K562 (cell line): Measurements from ENCODE around the gene SCART1. TPM values are rescaled to one million over a fixed set of nuclear protein-coding genes. Genes with fewer than 3 reads are reported as not detected.

Experiments used
- ATAC-seq: fragments of 200-7000 bp; cut with Tn5 transposase; 3 replicates; pipeline ENCODE4 v1.9.1; 2020; ENCODE audit warnings: moderate library complexity
- BruUV-seq: library from RNA; stranded (reverse); fragments of 400-500 nt; replicated peaks from 2 replicates; lab custom pipeline; 2021; lab: Mats Ljungman, UMichigan
- CTCF ChIA-PET: fragments of 300-600 bp; formaldehyde crosslinking; extraction: SDS; loops from one replicate; lab custom pipeline; 2021; ENCODE audit warnings: low intra/inter-chr PET ratio; lab: Yijun Ruan, JAX
- POLR2A ChIA-PET: fragments of 300-600, 350-650 bp; sonication (Branson Sonifier 250); formaldehyde crosslinking; extraction: SDS; loops from one replicate; lab custom pipeline; 2021; ENCODE audit warnings: antibody characterized with exemption, inconsistent platforms; lab: Yijun Ruan, JAX
- DNase-seq, 4 experiments: peaks; one replicate each; pipeline versions ENCODE4 v3.0.0 to v3.0.0-alpha.2; 2011 to 2018; ENCODE audit warnings: low spot score in 3 of 4, mixed read lengths in 3 of 4; ENCODE audit errors: extremely low read depth in 1 of 4
- FAIRE-seq: peaks from 2 replicates; lab custom pipeline; 2011; peaks lifted over from hg19 to GRCh38; lab: Jason Lieb, UNC
- H2AFZ ChIP-seq: 2 replicates; pipeline ENCODE4 v1.6.0; 2011; ENCODE audit warnings: low read depth, low read length, control low read depth, inconsistent platforms
- H3K27ac ChIP-seq: fragments of 200-600 bp; 3 replicates; pipeline ENCODE4 v1.8.0; 2011; ENCODE audit warnings: low read depth, mild to moderate bottlenecking, control low read depth, inconsistent platforms, low read length, moderate library complexity, mixed read lengths; ENCODE audit errors: extremely low read depth
- H3K27me3 ChIP-seq, 2 experiments: fragments of 300-600 bp in 1 of 2; 2 replicates in 1 of 2; 3 replicates in 1 of 2; pipeline versions ENCODE4 v1.6.0 to v1.8.0; 2011; ENCODE audit warnings: inconsistent platforms in 2 of 2, low read length in 2 of 2, mild to moderate bottlenecking in 1 of 2, mixed read lengths in 1 of 2, moderate library complexity in 1 of 2; ENCODE audit not compliant: control insufficient read depth in 2 of 2, insufficient read depth in 2 of 2
- H3K36me3 ChIP-seq: fragments of 300-600 bp; 3 replicates; pipeline ENCODE4 v1.8.0; 2011; ENCODE audit warnings: mild to moderate bottlenecking, low read length, inconsistent platforms; ENCODE audit not compliant: control insufficient read depth, insufficient read depth
- H3K4me1 ChIP-seq, 2 experiments: fragments of 200-600 bp in 1 of 2; replicated peaks in 1 of 2; 2 replicates in 1 of 2; 3 replicates in 1 of 2; pipeline versions ENCODE4 v1.5.1 to v1.8.0; 2011; ENCODE audit warnings: inconsistent platforms in 2 of 2, low read length in 2 of 2, mild to moderate bottlenecking in 1 of 2, mixed read lengths in 1 of 2, moderate library complexity in 1 of 2; ENCODE audit not compliant: control insufficient read depth in 2 of 2, insufficient read depth in 2 of 2
- H3K4me2 ChIP-seq: 2 replicates; pipeline ENCODE4 v1.6.1; 2011; ENCODE audit warnings: low read length, control low read depth, inconsistent platforms, mixed read lengths; ENCODE audit not compliant: insufficient read depth
- H3K4me3 ChIP-seq: fragments of 200-600 bp; sonication (generic), shearing (Covaris generic); 2 replicates; pipeline ENCODE4 v1.5.1; 2016; ENCODE audit warnings: control low read depth, inconsistent platforms
- H3K79me2 ChIP-seq: fragments of 200-600 bp; 3 replicates; pipeline ENCODE4 v1.8.0; 2011; ENCODE audit warnings: low read length, inconsistent platforms; ENCODE audit not compliant: control insufficient read depth, insufficient read depth
- H3K9ac ChIP-seq, 2 experiments: 2 replicates each; pipeline versions ENCODE4 v1.6.0 to v1.6.1; 2011; ENCODE audit warnings: low read depth in 2 of 2, low read length in 2 of 2, control low read depth in 1 of 2, inconsistent platforms in 1 of 2, mild to moderate bottlenecking in 1 of 2, mixed read lengths in 1 of 2; ENCODE audit not compliant: insufficient read depth in 1 of 2
- H3K9me1 ChIP-seq: one replicate; pipeline ENCODE4 v1.6.0; 2011; ENCODE audit warnings: inconsistent platforms, mild to moderate bottlenecking, low read length, moderate library complexity; ENCODE audit not compliant: control insufficient read depth, insufficient read depth
- H3K9me3 ChIP-seq: replicated peaks from 2 replicates; pipeline ENCODE4 v1.5.1; 2011; ENCODE audit warnings: low read depth, low read length, inconsistent platforms; ENCODE audit not compliant: control insufficient read depth, insufficient read depth
- H4K20me1 ChIP-seq: replicated peaks from 2 replicates; pipeline ENCODE4 v1.6.1; 2011; ENCODE audit warnings: low read length, inconsistent platforms, mixed read lengths; ENCODE audit not compliant: control insufficient read depth, insufficient read depth
- CBFB ChIP-seq: sonication (generic); formaldehyde crosslinking; IDR thresholded peaks from 2 replicates; pipeline ENCODE4 v1.4.0; 2020; ENCODE audit warnings: mild to moderate bottlenecking, missing genetic modification reagents
- GATAD2A ChIP-seq: fragments of 450-650 bp; IDR thresholded peaks from 2 replicates; pipeline ENCODE4 v1.6.1; 2017
- HOXB6 ChIP-seq: fragments of 250-450 bp; sonication (Bioruptor Pico); IDR thresholded peaks from 2 replicates; pipeline ENCODE4 v1.5.1; 2022; ENCODE audit warnings: mild to moderate bottlenecking, borderline replicate concordance
- MTA2 ChIP-seq: fragments of 450-650 bp; IDR thresholded peaks from 2 replicates; pipeline ENCODE4 v1.6.1; 2016; ENCODE audit warnings: low read depth
- NCOA1 ChIP-seq: fragments of 450-650 bp; IDR thresholded peaks from 2 replicates; pipeline ENCODE4 v1.6.1; 2016; ENCODE audit warnings: low read depth
- NRF1 ChIP-seq, 2 experiments: fragments of 450-650 bp; IDR thresholded peaks in 1 of 2; conservative IDR thresholded peaks in 1 of 2; 2 replicates each; pipeline ENCODE4 v1.6.1; 2014; ENCODE audit warnings: mild to moderate bottlenecking in 2 of 2
- SNRNP70 ChIP-seq: fragments of 200-400 bp; formaldehyde crosslinking; optimal IDR thresholded peaks from 2 replicates; pipeline ENCODE3; 2017; ENCODE audit warnings: low read depth, low read length
- TRIM28 ChIP-seq: fragments of 450-650 bp; IDR thresholded peaks from 2 replicates; pipeline ENCODE4 v1.6.1; 2017
- ZNF384 ChIP-seq: IDR thresholded peaks from 2 replicates; pipeline ENCODE4 v1.6.1; 2012; ENCODE audit warnings: low read depth, low read length, improper control_type of control experiment
- WGBS: fragments of 100-300 bp; shearing (Covaris generic); methylation state at CpG from one replicate; pipeline ENCODE4 v1.1.6; 2016; ENCODE audit warnings: low coverage, mixed read lengths; ENCODE audit not compliant: insufficient coverage; ENCODE audit errors: missing lambda C conversion rate; 5-methylcytosine and 5-hydroxymethylcytosine counted together
- in situ Hi-C: fragments of 300-500 bp; cut with MboI; formaldehyde crosslinking; loops from 4 replicates; pipeline ENCODE4 v1.15.0; 2018; ENCODE audit warnings: inconsistent platforms, mixed read lengths
- intact Hi-C: fragments of 100-400 bp; cut with micrococcal nuclease; formaldehyde crosslinking; loops from 2 replicates; pipeline ENCODE4 v1.14.2; 2022
- polyA plus RNA-seq, 8 experiments: library from polyadenylated mRNA; depleted of rRNA in 4 of 8; stranded (reverse) in 5 of 8; unstranded in 3 of 8; fragments of >200 nt; fragmentation: Nextera tagmentation in 2 of 8; fragmentation: Illumina TruSeq in 1 of 8; extraction: Ambion mirVana in 2 of 8; extraction: Trizol in 1 of 8; gene quantifications; 2 replicates each; pipeline versions ENCODE4 v1.2.1 to v1.2.3, GENCODE V29; 2011 to 2014; ENCODE audit warnings: inconsistent platforms in 1 of 8, missing spikeins in 1 of 8
- total RNA-seq, 7 experiments: library from RNA; depleted of rRNA in 6 of 7; stranded (reverse); fragments of >200 nt in 6 of 7; fragmentation: Illumina TruSeq in 2 of 7; extraction: Trizol in 2 of 7; gene quantifications; 2 replicates each; pipeline versions ENCODE4 v1.2.1 to v1.2.3, GENCODE V29; 2011 to 2021; ENCODE audit warnings: low replicate concordance in 1 of 7
- TF ChIP-seq, protein P1 (sequence below): fragments of 250-450 bp; sonication (Bioruptor Pico); IDR thresholded peaks from 2 replicates; pipeline ENCODE4 v1.4.0; 2020; ENCODE audit warnings: mild to moderate bottlenecking
- TF ChIP-seq, protein P2 (sequence below), 3 experiments: fragments of 200-800 bp in 1 of 3; sonication (Bioruptor generic) in 1 of 3; sonication (generic) in 1 of 3; formaldehyde crosslinking in 1 of 3; IDR thresholded peaks; 2 replicates each; pipeline versions ENCODE4 v1.6.1 to v1.8.0; 2016 to 2022; ENCODE audit warnings: mild to moderate bottlenecking in 2 of 3, missing compliant biosample characterization in 2 of 3, missing genetic modification characterization in 2 of 3, missing genetic modification reagents in 1 of 3

Gene SCART1
- total and polyA plus RNA-seq, 9 of the 15 experiments (the other 6 are each of a cell fraction or from before 2014, with no cell fraction given): 0.18 to 6.5 (median 4.5) TPM

DNA sequence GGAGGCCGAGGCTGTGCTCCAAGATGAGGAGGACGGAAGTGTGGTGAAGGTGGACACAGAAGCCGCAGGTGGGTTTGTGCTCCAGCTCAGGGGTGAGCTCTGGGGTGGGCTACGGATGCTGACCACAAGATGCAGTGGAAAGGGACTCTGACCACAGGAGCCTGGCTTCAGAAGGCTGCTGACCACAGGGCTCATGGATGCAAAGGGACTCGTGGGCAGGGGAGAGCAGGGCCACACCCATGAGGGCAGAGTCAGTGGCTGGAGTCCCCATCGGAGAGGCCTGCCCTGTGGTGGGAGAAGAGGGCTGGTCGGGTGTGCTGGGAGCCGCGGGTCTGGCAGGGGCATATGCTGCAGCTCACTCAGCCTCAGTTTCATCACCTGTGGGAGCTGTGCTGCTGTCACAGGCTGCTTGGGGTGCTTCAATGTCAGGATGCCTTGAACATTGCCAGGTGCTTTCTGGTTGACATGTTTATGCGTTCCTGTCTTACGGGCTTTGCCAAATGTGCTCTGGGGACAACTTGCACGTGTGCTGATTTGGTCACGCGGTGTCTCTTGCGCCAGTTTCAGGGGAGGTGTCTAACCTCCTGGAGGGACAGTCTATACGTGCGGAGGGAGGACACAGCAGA is 13.7 kb downstream of the SCART1 start:
- no TSS peak for BruUV-seq
- Histone ChIP-seq H3K27me3 (peaks cover 3 to 17% of the 10 kb centered on the region in 2 experiments; a peak in 1 of 5 replicates), H3K36me3 (no peaks in the 10 kb centered on the region), H3K27ac (no peak overlapping the region), H2AFZ (no peak overlapping the region), H4K20me1 (peaks cover 4% of the 10 kb centered on the region; the same call in 1 of the 2 replicates), H3K4me2 (no peak overlapping the region), H3K9me1 (no peaks in the 10 kb centered on the region)
- ChIA-PET POLR2A (interaction anchor here (1.8 kb wide), 1 partner anchor 9 kb away, joined by 6 read pairs; no protein-coding TSS in a partner anchor), CTCF (no interaction called here)
- in situ Hi-C loops: no loop called here
- intact Hi-C loops: no loop called here
- ATAC-seq: no peak
- 6% methylated on average over 17 of the region's 17 CpGs for WGBS
- TF ChIP-seq HOXB6 (CRISPR knock-in tag) (no peak), NCOA1 (no peak), ZNF384 (no peak), MTA2 (no peak), SNRNP70 (no peak), GATAD2A (no peak), TRIM28 (no peak), CBFB (CRISPR knock-in tag) (no peak), NRF1 (conservative IDR thresholded peaks at IDR 0.05 in 1 of 2, IDR thresholded peaks at IDR 0.05 in 1 of 2) (no peak)
- TF ChIP-seq, protein P1, sequence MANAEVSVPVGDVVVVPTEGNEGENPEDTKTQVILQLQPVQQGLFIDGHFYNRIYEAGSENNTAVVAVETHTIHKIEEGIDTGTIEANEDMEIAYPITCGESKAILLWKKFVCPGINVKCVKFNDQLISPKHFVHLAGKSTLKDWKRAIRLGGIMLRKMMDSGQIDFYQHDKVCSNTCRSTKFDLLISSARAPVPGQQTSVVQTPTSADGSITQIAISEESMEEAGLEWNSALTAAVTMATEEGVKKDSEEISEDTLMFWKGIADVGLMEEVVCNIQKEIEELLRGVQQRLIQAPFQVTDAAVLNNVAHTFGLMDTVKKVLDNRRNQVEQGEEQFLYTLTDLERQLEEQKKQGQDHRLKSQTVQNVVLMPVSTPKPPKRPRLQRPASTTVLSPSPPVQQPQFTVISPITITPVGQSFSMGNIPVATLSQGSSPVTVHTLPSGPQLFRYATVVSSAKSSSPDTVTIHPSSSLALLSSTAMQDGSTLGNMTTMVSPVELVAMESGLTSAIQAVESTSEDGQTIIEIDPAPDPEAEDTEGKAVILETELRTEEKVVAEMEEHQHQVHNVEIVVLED (CRISPR knock-in tag): no peak
- TF ChIP-seq, protein P2, sequence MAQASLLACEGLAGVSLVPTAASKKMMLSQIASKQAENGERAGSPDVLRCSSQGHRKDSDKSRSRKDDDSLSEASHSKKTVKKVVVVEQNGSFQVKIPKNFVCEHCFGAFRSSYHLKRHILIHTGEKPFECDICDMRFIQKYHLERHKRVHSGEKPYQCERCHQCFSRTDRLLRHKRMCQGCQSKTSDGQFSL (CRISPR knock-in tag; IDR thresholded peaks at IDR 0.05): no peak
- TF ChIP-seq, protein P2 (tag; IDR thresholded peaks at IDR 0.05): no peak
- TF ChIP-seq, all 486 proteins: peak for 0
- DNase-seq: peak in 3 of 4 experiments; percentile 3 to 7 (median 5)
- H3K9ac ChIP-seq: no peak overlapping the region
- H3K4me1 ChIP-seq: peaks cover 0 to 7% of the 10 kb centered on the region in 2 experiments; a peak in 1 of 5 replicates
- no peak overlapping the region for H3K4me3 ChIP-seq
- no peak for FAIRE-seq
- H3K79me2 ChIP-seq: no peaks in the 10 kb centered on the region
- no peaks in the 10 kb centered on the region for H3K9me3 ChIP-seq
